ENCODE data around the gene IRS4. TPM values are rescaled to one million over a fixed set of nuclear protein-coding genes. Genes with fewer than 3 reads are reported as not detected.

Gene IRS4
- 1 to 10 TPM; 1.1 to 1.7 (median 1.7) TPM for polyA plus RNA-seq (ENCODE audit: insufficient read length in 3 of 3)

DNA sequence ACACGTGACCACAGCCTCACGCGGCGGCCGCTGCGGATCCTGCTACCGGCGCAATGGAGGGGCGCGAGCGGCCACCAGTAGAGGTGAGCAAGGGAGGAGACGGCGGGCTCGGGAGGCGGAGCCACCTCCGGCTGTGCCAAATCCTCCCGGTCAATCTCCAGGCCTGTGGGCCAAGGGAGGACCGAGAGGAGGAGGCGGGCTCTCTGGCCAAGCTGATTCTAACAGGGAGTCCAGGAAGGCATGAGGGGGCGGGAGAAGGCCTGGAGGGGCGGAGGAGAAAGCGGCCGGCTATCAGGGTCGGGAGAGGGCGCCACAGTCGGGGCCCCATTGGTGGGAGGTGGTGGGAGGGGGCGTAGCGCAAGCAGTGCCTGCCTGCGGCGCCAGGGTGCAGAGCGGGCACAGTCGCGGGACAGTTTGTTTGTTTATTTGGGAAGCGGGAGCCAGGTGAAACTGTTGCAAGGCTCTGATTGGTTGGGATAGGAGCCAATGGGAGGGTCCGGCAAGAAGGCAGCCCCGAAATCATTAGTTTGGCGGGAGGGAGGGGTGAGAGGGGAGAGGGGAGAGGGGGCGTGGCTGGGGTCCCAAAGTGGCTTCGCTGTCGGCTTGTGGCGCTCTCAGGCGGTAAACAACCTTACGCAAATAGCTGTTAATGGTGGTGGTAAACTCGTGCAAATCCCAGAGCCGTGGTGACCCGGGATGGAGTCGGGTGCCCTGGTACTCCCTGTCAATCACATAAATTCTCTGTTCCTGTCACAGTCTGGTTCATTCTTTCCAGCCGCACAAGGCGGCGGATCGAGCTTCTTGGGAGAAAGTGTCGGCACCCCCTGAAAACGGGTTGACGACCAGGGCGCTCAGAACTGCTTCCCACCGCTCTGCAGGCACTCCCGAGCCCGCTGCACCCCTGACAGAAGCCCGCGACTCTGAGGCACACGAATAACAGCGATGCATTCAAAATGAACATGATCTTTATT is at the start of gene IRS4:
IRS4 (minus strand) TSS at position 55 of the 971 bp plus-strand sequence.
- peak in 1 of 3 donors; percentile 41 for DNase-seq (ENCODE audit: low read depth in 3 of 3, low spot score in 2 of 3)

- DNase-seq (ENCODE audit: low read depth in 3 of 3, low spot score in 2 of 3), result no peak
Measured at GRCh38 chrX:108772549-108772948, 36.2 kb upstream of the IRS4 start.

GRCh38 chrX:108763559-108763958 is 27.2 kb upstream of the IRS4 start:
- DNase-seq (ENCODE audit: low read depth in 3 of 3, low spot score in 2 of 3), result no peak

GRCh38 chrX:108740299-108740774 is 4.0 kb upstream of the IRS4 start:
- no peak for DNase-seq (ENCODE audit: low read depth in 3 of 3, low spot score in 2 of 3)

- DNase-seq (ENCODE audit: low read depth in 3 of 3, low spot score in 2 of 3), result no peak
Measured at GRCh38 chrX:108737754-108738153, 1.4 kb upstream of the IRS4 start.

DNA sequence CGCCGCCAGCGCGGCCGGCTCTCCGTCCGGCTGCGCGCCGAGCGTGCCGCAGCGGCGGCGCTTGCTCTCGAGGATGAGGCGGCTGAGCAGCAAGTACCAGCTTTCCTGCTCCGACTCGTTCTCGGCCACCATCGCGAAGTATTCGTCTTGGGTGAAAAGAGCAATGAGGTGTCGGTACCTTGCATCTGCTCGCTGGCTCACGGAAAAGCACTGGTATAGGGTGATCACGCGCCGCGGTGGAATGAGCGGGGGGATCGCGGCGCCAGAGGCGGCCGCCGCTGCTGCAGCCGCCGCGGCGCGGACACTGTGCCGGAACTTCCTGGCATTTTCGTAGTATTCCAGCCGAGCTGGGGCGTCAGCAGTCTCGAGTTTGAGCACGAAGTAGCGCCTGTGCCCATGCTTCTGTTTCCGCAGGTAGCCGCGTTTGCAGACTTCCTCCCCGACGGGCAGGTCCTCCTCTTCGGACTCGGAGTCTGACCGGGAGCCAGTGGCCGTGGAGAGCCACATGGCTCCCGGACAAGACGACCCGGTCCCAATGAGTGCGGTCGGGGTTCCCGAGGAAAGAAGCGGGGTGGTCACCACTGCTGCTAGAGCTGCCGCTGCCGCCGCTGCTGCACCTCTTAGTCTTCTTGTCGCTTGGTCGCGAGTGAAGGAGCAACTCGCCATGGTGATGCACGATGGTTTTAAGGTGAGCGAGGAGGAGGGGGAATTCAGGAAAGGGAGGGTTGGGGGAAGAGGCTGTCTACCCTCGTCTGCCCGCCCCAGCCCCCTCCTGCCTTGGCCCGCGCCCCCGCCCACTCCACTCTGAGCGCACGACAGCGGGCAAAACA is 469 bp downstream of the IRS4 start:
- no peak for DNase-seq (ENCODE audit: low read depth in 3 of 3, low spot score in 2 of 3)

- no peak for DNase-seq (ENCODE audit: low read depth in 3 of 3, low spot score in 2 of 3)
Measured at GRCh38 chrX:108735091-108735678, 1.2 kb downstream of the IRS4 start.

DNA sequence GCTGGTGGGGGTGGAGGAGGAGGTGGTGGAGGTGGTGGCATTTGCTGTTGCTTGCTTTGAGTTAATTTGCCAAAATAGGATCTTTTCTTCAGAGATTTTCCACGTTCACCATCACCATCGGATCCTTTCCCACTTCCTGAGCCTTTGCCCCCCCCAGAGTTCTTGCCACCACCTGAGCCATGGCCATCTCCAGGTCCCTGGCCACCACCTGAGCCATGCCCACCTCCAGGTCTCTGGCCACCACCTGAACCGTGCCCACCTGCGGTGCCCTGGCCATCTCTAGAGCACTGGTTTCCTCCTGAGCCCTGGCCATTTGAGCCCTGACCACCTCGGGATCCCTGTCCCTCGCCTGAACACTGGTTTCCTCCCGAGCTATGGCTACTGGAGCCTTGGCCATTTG is 1.9 kb downstream of the IRS4 start:
- DNase-seq (ENCODE audit: low read depth in 3 of 3, low spot score in 2 of 3), result no peak

- no peak for DNase-seq (ENCODE audit: low read depth in 3 of 3, low spot score in 2 of 3)
Measured at GRCh38 chrX:108732630-108733321, 3.6 kb downstream of the IRS4 start.

GRCh38 chrX:108731153-108731552 is 5.2 kb downstream of the IRS4 start:
- no peak for DNase-seq (ENCODE audit: low read depth in 3 of 3, low spot score in 2 of 3)

DNA sequence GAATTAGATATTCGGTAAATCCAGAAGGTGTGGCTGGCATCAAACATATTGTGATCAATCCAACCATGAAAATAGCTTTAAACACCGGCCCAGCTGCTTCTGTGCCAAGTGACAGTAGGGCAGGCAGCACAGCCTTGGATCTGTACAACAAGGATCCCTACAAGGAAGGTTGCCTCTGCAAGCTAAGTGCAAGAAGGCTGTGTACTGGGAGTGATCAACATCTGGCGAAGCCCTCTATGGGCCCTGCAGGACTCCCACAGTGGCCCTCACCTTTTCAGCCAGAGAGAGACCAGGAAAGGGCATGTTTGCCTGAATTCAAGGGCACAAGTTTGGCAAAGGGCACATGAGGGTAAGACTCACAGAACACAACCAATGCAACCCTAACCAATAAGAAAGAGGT is 9.6 kb downstream of the IRS4 start:
- DNase-seq (ENCODE audit: low read depth in 3 of 3, low spot score in 2 of 3), result no peak

- no peak for DNase-seq (ENCODE audit: low read depth in 3 of 3, low spot score in 2 of 3)
Measured at GRCh38 chrX:108722561-108722960, 13.8 kb downstream of the IRS4 start.

GRCh38 chrX:108712886-108713285 is 23.5 kb downstream of the IRS4 start:
- DNase-seq (ENCODE audit: low read depth in 3 of 3, low spot score in 2 of 3), result no peak

- no peak for DNase-seq (ENCODE audit: low read depth in 3 of 3, low spot score in 2 of 3)
Measured at GRCh38 chrX:108704839-108705238, 31.5 kb downstream of the IRS4 start.

GRCh38 chrX:108702530-108702929 is 33.8 kb downstream of the IRS4 start:
- DNase-seq (ENCODE audit: low read depth in 3 of 3, low spot score in 2 of 3), result no peak

- DNase-seq (ENCODE audit: low read depth in 3 of 3, low spot score in 2 of 3), result no peak
Measured at GRCh38 chrX:108701633-108702032, 34.7 kb downstream of the IRS4 start.

- DNase-seq (ENCODE audit: low read depth in 3 of 3, low spot score in 2 of 3), result peak in 2 of 3 donors; percentile 3 to 12
Measured at GRCh38 chrX:108699368-108699767, 37.0 kb downstream of the IRS4 start.

DNA sequence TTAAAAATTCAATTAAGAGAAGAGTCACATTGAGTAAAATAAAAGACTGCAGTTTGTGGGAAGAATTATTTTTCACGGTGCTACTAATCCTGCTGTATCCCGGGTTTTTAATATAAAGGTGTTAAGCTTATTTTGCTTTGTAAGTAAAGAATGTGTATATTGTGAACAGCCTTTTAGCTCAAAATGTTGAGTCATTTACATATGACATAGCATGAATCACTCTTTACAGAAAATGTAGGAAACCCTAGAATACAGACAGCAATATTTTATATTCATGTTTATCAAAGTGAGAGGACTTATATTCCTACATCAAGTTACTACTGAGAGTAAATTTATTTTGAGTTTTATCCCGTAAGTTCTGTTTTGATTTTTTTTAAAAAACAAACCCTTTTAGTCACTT is 39.7 kb downstream of the IRS4 start:
- no peak for DNase-seq (ENCODE audit: low read depth in 3 of 3, low spot score in 2 of 3)
